Esophagus squamous epithelium (tissue), 4 donors: ENCODE data around the gene C8B.

Experiments
- POLR2A ChIP-seq, 4 donors: fragments of 450-650 bp; IDR thresholded peaks; one replicate each; pipeline ENCODE4 v1.6.1; 2017; ENCODE audit warnings: antibody characterized with exemption in 4 of 4, mild to moderate bottlenecking in 4 of 4, moderate library complexity in 3 of 4
- TF ChIP-seq, protein P1 (sequence below), 6 experiments: fragments of 450-650 bp in 4 of 6; fragments of 200-600 bp in 2 of 6; sonication (generic) in 2 of 6; IDR thresholded peaks; one replicate each; pipeline ENCODE4 v1.5.1; 2016 to 2019; ENCODE audit warnings: antibody characterized with exemption in 6 of 6, mild to moderate bottlenecking in 4 of 6, moderate library complexity in 4 of 6

DNA sequence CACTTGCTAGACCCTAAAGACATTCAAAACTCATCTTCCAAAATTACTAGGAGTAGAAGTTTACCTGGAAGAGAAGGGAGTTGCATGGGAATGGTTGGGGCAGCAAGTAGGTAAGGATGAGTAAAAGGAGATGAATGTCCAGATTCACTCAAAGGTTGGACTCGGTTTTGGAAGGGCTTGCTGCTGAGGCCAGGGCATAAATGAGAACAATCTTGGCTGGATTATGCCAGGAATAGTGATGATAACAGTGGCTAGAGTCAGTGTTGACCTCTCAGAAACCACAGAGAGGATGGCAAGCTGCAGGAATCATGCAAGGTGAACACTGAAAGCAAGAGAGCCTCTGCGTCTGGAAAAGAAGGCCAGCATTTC, 67.8 kb downstream of the C8B start:
- TF ChIP-seq, protein P1, sequence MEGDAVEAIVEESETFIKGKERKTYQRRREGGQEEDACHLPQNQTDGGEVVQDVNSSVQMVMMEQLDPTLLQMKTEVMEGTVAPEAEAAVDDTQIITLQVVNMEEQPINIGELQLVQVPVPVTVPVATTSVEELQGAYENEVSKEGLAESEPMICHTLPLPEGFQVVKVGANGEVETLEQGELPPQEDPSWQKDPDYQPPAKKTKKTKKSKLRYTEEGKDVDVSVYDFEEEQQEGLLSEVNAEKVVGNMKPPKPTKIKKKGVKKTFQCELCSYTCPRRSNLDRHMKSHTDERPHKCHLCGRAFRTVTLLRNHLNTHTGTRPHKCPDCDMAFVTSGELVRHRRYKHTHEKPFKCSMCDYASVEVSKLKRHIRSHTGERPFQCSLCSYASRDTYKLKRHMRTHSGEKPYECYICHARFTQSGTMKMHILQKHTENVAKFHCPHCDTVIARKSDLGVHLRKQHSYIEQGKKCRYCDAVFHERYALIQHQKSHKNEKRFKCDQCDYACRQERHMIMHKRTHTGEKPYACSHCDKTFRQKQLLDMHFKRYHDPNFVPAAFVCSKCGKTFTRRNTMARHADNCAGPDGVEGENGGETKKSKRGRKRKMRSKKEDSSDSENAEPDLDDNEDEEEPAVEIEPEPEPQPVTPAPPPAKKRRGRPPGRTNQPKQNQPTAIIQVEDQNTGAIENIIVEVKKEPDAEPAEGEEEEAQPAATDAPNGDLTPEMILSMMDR (IDR thresholded peaks at IDR 0.05): no peak
- TF ChIP-seq POLR2A (IDR thresholded peaks at IDR 0.05): no peak
